ENCODE data around the gene LSM12. TPM values are rescaled to one million over a fixed set of nuclear protein-coding genes. Genes with fewer than 3 reads are reported as not detected.

Gene LSM12
- 10 to 100 TPM; 46.0 to 52.8 TPM for total RNA-seq

GRCh38 chr17:44066204-44066930, at the start of gene LSM12:
Gene LSM12, minus strand, starts transcription at chr17:44066671. Its CDS starts 84 bp downstream, at chr17:44066587.
- Mint-ChIP-seq H3K9me3 (no peaks in the 10 kb centered on the region), H3K27ac (peak within 1 kb of the TSS; percentile 96), H3K4me1 (ENCODE audit: low read depth) (peaks cover 55% of the 10 kb centered on the region), H3K36me3 (ENCODE audit: insufficient read depth in 2 of 2) (peaks cover 7 to 23% of the 10 kb centered on the region in 2 donors), H3K27me3 (ENCODE audit: low read depth) (no peaks in the 10 kb centered on the region), H3K4me3 (peak within 1 kb of the TSS; percentile 90 to 99)
- DNase-seq, result peak; percentile 91 to 97
- peak; percentile 77 to 78 for ATAC-seq (replicated peaks in 1 of 2)

- H3K4me3 Mint-ChIP-seq, result no peak overlapping the region
- DNase-seq (peak in 1 of 2 donors; percentile 18), ATAC-seq (replicated peaks in 1 of 2) (no peak)
- peaks cover 20% of the 10 kb centered on the region for H3K4me1 Mint-ChIP-seq (ENCODE audit: low read depth)
- H3K27ac Mint-ChIP-seq, result no peak overlapping the region
- H3K36me3 Mint-ChIP-seq (ENCODE audit: insufficient read depth in 2 of 2), result no peaks in the 10 kb centered on the region
- no peaks in the 10 kb centered on the region for H3K27me3 Mint-ChIP-seq (ENCODE audit: low read depth)
- H3K9me3 Mint-ChIP-seq, result no peaks in the 10 kb centered on the region
These were observed 49.3 kb upstream of the LSM12 start for GRCh38 chr17:44115585-44116415.

DNA sequence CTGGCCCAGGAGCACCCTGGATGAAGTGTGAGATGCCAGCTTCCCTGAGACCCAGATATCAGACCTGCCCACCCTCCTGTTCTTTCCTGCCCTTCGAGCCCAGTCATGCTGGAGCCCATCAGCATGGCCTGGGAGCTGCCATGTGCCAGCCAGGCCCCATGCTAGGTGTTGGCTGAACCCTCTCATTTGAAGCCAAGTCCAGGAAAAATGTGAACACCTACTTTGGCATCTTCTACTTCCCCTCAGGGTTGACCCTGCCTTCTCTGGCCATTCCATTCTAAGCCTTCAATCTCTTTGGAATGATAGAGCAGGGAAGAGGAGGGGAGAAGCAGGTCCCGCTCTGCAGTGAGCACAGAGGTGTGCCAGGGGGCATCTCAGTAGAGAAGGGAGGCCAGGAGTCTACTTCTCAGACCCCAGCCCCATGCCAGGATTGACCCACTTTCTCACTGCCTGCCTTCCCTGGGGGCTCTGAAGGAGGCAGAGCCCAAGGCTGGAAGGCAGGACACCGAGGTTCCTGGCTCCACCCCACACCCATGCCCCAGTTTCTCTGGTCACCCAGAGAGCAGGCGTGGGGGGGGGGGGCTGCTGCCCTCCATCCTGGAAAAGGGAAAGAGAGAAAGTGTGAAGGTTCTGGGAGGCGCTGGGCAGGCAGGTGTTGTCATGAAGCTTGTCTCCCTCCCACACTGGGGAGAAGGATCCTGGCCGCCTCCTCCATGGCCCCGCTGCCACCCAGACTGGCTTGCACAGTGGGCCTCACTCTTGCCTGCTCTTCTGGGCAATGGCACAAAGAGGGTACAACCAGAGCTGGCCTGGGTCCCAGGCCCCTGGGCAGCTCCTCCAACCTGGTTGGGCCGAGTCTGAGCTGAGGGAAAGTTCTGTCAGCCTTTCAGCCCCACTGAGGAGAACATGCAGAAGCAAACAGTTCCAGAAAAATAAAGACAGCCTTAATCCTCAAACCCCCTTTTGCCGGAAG, 47.7 kb upstream of the LSM12 start:
- Mint-ChIP-seq H3K4me1 (ENCODE audit: low read depth) (peaks cover 25% of the 10 kb centered on the region), H3K27me3 (ENCODE audit: low read depth) (no peaks in the 10 kb centered on the region), H3K27ac (no peak overlapping the region), H3K36me3 (ENCODE audit: insufficient read depth in 2 of 2) (no peaks in the 10 kb centered on the region), H3K4me3 (no peak overlapping the region), H3K9me3 (no peaks in the 10 kb centered on the region)
- no peak for ATAC-seq (replicated peaks in 1 of 2)
- no peak for DNase-seq

GRCh38 chr17:44113382-44113781, 46.9 kb upstream of the LSM12 start:
- no peak for ATAC-seq (replicated peaks in 1 of 2)
- H3K27ac Mint-ChIP-seq, result no peak overlapping the region
- H3K4me1 Mint-ChIP-seq (ENCODE audit: low read depth), result peaks cover 25% of the 10 kb centered on the region
- H3K4me3 Mint-ChIP-seq, result no peak overlapping the region
- H3K27me3 Mint-ChIP-seq (ENCODE audit: low read depth), result no peaks in the 10 kb centered on the region
- no peaks in the 10 kb centered on the region for H3K9me3 Mint-ChIP-seq
- DNase-seq, result no peak
- no peaks in the 10 kb centered on the region for H3K36me3 Mint-ChIP-seq (ENCODE audit: insufficient read depth in 2 of 2)

DNA sequence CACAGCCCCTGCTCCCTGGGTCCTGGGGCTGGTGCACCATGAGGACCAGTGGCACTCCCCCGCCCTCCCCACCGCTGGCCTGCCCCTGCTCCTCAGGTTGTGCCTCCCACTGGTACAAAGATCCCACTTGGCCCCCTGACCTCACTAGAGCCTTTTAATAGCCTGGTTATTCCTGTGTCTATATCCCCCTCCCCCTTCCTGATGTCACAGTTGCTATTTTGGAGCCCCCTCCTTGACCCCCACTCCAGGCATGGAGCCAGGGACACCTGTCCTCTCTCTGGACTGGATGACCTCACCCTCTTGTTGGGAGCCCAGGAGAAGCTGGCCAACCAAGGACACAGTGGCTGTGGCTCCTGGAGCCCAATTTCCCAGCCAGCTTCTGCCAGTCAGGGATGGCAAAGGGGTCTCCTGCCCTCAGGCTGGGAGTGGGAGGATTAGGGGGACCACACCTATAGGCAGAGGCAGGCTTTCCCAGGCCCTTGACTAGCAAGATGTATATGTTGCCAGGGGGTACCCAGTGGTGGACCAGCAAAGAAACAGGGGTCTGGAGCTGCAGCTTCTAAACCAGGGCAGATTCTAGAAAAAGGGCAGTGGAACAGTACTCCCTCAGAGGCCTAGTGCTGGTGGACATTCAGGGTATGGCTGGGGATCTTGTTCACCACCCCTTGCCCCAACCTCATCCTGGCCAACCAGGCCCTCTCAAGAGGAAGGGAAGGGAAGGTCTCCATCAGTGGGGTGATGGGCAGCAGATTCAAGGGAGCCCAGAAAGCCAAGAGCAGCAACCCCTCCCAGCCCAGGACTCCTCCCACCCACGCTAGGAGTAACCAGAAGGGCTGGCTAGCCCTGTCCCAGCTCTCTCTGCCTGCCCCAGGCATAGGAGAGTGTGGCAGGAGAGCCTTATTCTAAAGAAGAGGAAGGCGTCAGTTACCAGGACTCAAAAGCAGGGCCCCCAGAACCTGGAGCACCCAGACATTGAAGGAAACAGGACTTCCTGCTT, 46.1 kb upstream of the LSM12 start:
- Mint-ChIP-seq H3K4me3 (no peak overlapping the region), H3K27ac (no peak overlapping the region), H3K27me3 (ENCODE audit: low read depth) (no peaks in the 10 kb centered on the region), H3K4me1 (ENCODE audit: low read depth) (peaks cover 25% of the 10 kb centered on the region), H3K9me3 (no peaks in the 10 kb centered on the region), H3K36me3 (ENCODE audit: insufficient read depth in 2 of 2) (no peaks in the 10 kb centered on the region)
- no peak for DNase-seq
- ATAC-seq (replicated peaks in 1 of 2), result no peak

- ATAC-seq (replicated peaks in 1 of 2) (no peak), DNase-seq (no peak)
- H3K4me1 Mint-ChIP-seq (ENCODE audit: low read depth), result peaks cover 25% of the 10 kb centered on the region
- H3K27ac Mint-ChIP-seq, result no peak overlapping the region
- H3K27me3 Mint-ChIP-seq (ENCODE audit: low read depth), result no peaks in the 10 kb centered on the region
- no peaks in the 10 kb centered on the region for H3K36me3 Mint-ChIP-seq (ENCODE audit: insufficient read depth in 2 of 2)
- no peaks in the 10 kb centered on the region for H3K9me3 Mint-ChIP-seq
- H3K4me3 Mint-ChIP-seq, result peak overlapping the region in 1 of 2 donors; percentile 70
These were observed 45.3 kb upstream of the LSM12 start for GRCh38 chr17:44111777-44112176.

DNA sequence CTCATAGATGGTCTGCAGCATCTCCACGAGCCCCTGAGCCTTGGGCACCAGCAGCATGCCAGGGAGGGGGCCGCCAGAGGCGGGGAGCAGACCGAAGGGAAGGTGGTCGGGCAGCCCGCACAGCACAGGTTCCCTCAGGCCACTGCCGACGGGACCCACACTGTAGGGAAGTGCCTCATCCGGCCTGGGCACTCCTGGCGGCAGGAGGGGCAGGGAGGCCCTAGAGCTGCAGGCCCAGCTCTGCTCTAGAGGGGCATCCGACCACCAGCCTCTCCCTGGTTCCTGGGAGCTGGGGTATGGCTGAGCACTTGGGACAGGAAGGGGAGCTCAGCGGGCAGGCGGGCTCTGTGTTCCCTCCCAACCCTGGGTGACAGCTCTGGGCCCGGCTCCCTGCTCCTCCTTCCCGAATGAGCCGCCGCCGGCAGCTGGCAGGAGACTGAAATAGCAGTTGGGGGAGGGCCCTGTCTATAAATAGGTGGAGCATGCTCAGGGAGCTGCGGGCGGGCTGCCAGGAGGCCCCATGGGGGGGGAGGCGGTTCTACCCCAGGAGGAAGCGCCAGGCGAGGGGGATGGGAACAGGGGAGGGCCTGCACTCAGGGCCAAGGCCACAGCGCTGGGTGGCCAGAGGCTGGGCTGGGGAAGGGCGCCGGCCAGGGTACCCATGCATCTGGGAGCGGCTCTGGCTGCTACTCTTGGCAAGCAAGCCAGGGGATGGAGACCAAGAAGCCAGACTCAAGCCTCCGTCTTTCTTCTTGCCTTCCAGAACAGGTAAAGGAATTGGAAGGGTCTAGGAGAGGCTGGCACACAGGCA, 44.6 kb upstream of the LSM12 start:
- Mint-ChIP-seq H3K9me3 (no peaks in the 10 kb centered on the region), H3K4me3 (peak overlapping the region; percentile 55 to 70), H3K27me3 (ENCODE audit: low read depth) (no peaks in the 10 kb centered on the region), H3K4me1 (ENCODE audit: low read depth) (peaks cover 25% of the 10 kb centered on the region), H3K27ac (no peak overlapping the region), H3K36me3 (ENCODE audit: insufficient read depth in 2 of 2) (no peaks in the 10 kb centered on the region)
- peak; percentile 45 to 54 for DNase-seq
- peak; percentile 56 to 69 for ATAC-seq (replicated peaks in 1 of 2)

DNA sequence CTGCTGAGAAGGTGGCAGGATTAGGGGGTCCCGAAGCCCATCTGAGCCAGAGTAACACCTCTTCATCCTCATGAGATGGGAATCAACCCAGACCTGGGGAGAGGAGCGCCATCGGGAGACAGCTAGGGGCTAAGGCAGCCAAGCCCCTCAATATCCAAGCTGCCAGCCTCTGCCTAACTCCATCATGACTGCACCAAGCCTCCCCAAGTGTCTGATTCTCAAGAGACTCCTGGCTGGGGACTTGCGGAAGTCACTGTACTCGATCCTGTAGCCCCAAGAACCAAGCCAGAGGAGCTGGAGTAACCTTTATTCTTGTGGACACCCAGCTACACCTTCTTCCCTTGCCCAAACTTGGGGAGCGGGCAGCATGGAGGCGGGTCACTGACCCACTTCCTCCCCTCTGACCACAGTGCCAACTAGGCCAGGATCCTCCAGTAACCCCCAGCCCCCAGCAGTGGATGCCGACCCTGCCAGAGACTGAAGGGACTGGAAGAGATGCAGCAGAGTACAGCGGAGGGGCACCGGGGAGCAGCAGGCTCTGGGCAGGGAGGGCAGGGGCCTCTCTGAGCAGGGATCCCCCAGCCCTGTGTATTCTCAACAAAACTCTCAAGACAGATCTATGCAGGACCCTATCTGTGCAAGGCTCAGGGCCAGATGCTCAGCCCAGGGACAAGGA, 43.7 kb upstream of the LSM12 start:
- H3K36me3 Mint-ChIP-seq (ENCODE audit: insufficient read depth in 2 of 2), result no peaks in the 10 kb centered on the region
- no peaks in the 10 kb centered on the region for H3K9me3 Mint-ChIP-seq
- DNase-seq (no peak), ATAC-seq (replicated peaks in 1 of 2) (no peak)
- peaks cover 25% of the 10 kb centered on the region for H3K4me1 Mint-ChIP-seq (ENCODE audit: low read depth)
- no peak overlapping the region for H3K27ac Mint-ChIP-seq
- peak overlapping the region in 1 of 2 donors; percentile 70 for H3K4me3 Mint-ChIP-seq
- H3K27me3 Mint-ChIP-seq (ENCODE audit: low read depth), result no peaks in the 10 kb centered on the region

GRCh38 chr17:44109312-44109630, 42.8 kb upstream of the LSM12 start:
- no peaks in the 10 kb centered on the region for H3K27me3 Mint-ChIP-seq (ENCODE audit: low read depth)
- H3K36me3 Mint-ChIP-seq (ENCODE audit: insufficient read depth in 2 of 2), result no peaks in the 10 kb centered on the region
- H3K4me1 Mint-ChIP-seq (ENCODE audit: low read depth), result peaks cover 25% of the 10 kb centered on the region
- no peaks in the 10 kb centered on the region for H3K9me3 Mint-ChIP-seq
- H3K4me3 Mint-ChIP-seq, result no peak overlapping the region
- H3K27ac Mint-ChIP-seq, result no peak overlapping the region
- no peak for DNase-seq
- ATAC-seq (replicated peaks in 1 of 2), result no peak

- Mint-ChIP-seq H3K36me3 (ENCODE audit: insufficient read depth in 2 of 2) (no peaks in the 10 kb centered on the region), H3K27ac (no peak overlapping the region), H3K4me3 (no peak overlapping the region), H3K4me1 (ENCODE audit: low read depth) (peaks cover 25% of the 10 kb centered on the region), H3K9me3 (no peaks in the 10 kb centered on the region), H3K27me3 (ENCODE audit: low read depth) (no peaks in the 10 kb centered on the region)
- ATAC-seq (replicated peaks in 1 of 2), result no peak
- DNase-seq, result no peak
These were observed 42.2 kb upstream of the LSM12 start for GRCh38 chr17:44108440-44109311.
